Epithelial cell of proximal tubule (primary cell): ENCODE data around the gene TEPSIN. TPM values are rescaled to one million over a fixed set of nuclear protein-coding genes. Genes with fewer than 3 reads are reported as not detected.
A peak's percentile ranks its signal among the peaks of the same experiment; 100 is the strongest.

Source experiments
- DNase-seq: peaks from one replicate; pipeline ENCODE4 v3.0.0-alpha.2; 2011; ENCODE audit warnings: low read depth
- H3K4me3 ChIP-seq: 2 replicates; pipeline ENCODE4 v1.5.1; 2011; ENCODE audit warnings: low read depth, mild to moderate bottlenecking, low read length
- total RNA-seq: library from RNA; depleted of rRNA; stranded (reverse); fragments of >200 nt; gene quantifications from 2 replicates; pipeline ENCODE4 v1.2.3, GENCODE V29; 2015
- TF ChIP-seq, protein P1 (sequence below): conservative IDR thresholded peaks from 2 replicates; pipeline ENCODE4 v1.5.1; 2012; ENCODE audit warnings: low read depth, mild to moderate bottlenecking, low read length

Gene TEPSIN
- total RNA-seq, 1 donor from 2014 or later: 37.3 TPM

DNA sequence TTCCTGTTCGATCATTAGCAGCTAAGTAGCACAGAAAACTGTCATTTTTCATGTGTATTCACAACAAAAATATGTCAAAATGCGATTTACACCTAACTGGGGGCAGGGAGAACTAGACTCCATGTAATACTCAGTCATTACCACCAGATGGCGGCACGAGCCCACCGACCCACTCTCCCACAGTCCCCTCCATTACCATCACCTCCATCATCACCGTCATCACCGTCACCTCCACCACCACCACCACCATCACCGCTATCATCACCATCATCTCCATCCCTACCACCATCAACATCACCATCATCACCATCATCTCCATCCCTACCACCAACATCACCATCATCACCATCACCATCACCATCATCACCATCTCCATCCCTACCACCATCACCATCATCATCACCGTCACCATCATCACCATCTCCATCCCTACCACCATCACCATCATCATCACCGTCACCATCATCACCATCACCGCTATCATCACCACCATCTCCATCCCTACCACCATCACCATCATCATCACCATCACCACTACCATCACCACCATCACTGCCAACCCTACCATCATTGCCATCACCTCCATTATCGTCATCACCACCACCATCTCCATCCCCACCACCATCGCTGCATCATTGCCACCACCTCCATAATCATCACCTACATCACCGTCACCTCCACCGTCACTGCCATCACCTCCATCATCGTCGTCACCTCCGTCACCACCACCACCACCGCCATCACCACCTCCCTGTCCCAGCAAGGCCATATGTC lies 14.7 kb upstream of the TEPSIN start:
- TF ChIP-seq, protein P1, sequence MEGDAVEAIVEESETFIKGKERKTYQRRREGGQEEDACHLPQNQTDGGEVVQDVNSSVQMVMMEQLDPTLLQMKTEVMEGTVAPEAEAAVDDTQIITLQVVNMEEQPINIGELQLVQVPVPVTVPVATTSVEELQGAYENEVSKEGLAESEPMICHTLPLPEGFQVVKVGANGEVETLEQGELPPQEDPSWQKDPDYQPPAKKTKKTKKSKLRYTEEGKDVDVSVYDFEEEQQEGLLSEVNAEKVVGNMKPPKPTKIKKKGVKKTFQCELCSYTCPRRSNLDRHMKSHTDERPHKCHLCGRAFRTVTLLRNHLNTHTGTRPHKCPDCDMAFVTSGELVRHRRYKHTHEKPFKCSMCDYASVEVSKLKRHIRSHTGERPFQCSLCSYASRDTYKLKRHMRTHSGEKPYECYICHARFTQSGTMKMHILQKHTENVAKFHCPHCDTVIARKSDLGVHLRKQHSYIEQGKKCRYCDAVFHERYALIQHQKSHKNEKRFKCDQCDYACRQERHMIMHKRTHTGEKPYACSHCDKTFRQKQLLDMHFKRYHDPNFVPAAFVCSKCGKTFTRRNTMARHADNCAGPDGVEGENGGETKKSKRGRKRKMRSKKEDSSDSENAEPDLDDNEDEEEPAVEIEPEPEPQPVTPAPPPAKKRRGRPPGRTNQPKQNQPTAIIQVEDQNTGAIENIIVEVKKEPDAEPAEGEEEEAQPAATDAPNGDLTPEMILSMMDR: peak; percentile 73
- H3K4me3 ChIP-seq: no peak overlapping the region
- no peak for DNase-seq

DNA sequence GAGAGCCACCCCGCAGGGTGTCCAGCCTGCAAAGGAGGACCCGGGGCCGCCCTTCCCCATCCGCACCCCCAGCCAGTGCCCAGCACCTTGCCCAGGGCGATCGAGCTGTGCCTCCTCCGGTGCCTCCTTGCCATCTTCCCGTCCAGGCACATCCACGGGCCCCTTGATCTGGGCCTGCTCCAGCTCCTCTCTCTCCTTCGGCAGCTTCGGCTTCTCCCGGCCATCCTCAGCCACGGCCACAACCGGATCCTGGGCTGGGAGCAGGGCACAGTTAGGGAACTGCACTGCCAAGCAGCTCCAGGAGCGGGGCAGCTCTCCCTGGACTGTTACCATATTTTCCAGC lies 14.1 kb upstream of the TEPSIN start:
- no peak for DNase-seq
- no peak overlapping the region for H3K4me3 ChIP-seq
- TF ChIP-seq, protein P1: no peak

DNA sequence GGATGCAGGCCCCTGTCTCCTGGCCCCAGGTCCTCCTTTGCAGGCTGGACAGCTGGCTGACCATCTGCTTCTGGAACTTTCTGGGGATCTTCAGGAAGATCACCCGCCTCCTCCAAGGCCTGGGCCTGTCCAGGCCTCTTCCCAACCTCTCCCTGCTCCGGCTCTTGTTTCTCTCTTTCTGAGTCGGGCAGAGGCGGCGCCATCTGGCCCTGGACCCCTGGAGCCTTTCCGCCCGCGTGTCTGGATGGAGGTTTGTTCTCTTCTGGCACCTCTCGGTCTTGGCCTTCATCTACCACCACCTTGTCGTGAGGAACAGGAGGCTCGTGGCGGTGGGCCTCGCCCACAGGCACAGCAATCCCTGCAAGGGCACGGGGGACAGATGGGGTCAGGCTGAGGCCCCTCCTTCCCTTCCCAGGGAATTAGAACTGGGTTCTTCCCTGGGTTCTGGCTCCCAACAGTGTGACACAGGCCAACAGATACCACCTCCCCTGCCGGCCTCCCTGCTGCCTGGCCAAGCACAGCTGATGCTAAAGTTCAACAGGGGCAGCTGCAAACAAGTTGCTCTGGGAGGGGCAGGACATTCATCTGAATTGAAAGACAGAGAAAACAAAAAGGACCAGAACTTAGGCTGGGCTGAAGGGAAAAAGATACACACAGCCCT lies 13.6 kb upstream of the TEPSIN start:
- DNase-seq: no peak
- TF ChIP-seq, protein P1: no peak
- no peak overlapping the region for H3K4me3 ChIP-seq

DNA sequence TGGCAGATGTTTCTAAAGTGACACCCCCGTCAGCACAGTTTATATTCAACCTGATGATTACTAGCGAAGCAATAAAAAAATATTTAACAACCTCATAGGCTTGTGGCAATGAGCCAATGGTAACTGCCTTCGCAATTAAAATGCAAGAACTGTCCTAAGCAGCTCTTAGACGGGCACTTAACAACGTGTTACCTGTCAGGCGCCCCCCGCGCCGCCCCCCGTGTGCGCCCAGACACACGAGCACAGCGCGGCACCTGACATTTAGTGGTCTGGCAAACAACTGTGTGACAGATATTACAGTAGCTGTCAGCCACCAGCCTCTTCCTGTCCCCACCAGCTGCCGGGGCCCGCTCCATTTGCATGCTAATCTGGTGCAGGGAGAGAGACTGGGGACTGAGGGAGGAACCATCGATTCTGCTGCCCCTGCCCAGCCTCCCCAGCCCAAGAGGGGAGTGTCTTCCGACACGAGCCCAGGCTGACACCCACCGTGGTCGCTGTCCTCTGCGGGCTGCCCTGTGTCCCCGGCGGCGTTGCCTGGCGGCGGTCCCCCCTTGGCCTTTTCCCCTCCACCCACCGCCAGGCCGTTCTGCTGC lies 12.9 kb upstream of the TEPSIN start:
- no peak overlapping the region for H3K4me3 ChIP-seq
- no peak for DNase-seq
- TF ChIP-seq, protein P1: no peak

DNA sequence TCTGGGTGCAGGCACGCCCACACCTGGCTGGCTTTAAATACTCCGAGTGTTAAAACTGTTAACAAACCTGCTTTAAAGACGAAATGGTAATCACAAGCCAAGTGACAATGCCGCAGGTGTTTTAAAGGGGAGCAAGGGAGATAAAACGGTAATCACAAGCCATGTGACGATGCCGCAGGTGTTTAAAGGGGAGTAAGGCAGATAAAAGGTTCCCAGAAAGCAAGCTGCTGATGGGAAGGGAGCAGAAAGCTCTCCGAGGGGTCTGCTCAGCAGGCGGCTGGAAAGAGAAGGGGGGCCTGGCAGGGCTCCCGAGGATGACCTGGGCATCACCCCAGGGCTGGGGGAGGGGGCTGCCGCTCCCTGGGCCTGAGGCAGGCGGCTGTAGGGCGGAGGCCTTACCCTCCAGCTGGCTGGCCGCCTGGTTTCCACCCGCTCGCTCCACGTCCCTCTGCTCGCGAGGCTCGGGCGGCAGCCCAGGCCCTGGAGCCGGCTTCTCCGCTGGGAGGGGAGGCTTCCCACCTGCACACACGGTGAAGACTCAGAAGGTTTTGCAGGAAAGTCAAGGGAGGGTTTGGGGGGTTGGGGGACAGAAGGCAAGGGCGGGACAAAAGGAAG lies 12.3 kb upstream of the TEPSIN start:
- TF ChIP-seq, protein P1: no peak
- DNase-seq: no peak
- no peak overlapping the region for H3K4me3 ChIP-seq

DNA sequence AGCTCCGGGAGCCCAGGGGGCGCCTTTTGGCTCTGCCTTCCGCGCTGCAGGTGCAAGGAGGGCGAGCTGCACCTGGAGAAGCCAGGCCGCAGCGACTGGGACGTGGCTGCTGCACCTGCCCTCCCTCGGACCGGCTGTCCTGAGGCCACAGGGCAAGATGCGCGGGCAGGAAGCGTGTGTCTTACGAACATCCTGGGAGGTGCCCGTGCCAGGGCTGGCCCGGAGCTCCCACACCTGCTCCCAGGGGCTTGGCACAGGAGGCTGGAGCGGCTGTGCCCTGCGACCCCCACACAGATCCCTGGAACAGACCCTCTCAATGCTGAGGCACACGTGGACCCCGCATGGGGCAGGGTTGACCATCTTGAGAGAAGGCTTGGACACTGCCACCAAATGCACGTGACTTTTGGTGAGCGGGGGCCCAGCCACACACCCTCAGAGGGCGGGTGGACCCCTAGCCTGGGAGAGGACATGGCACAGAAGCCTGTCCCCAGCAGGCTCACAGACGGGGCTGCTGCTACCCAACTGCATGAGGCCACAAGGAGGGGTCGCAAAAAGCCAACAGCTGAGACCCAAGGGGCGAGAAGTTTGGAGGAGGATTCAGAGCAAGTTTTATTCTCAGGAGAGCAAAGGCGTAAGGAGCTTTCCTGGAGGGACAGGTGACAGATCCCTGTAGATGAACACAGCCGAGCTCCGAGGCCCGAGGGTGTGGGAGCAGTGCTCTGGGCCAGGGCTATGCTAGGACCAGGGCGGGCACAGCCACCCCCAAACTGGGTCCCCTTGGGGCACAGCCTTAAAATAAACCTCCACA lies 11.6 kb upstream of the TEPSIN start:
- TF ChIP-seq, protein P1: no peak
- no peak for DNase-seq
- H3K4me3 ChIP-seq: no peak overlapping the region
